CD4-positive, alpha-beta memory T cell (primary cell): ENCODE data around the gene MYOZ2. TPM values are rescaled to one million over a fixed set of nuclear protein-coding genes. Genes with fewer than 3 reads are reported as not detected.

Source experiments
- CTCF ChIA-PET: fragments of 350-600 bp; sonication (Branson Sonifier 250); formaldehyde crosslinking; loops from one replicate; lab custom pipeline; 2021; ENCODE audit warnings: inconsistent platforms; ENCODE audit not compliant: partially characterized antibody; lab: Charles Lee
- POLR2A ChIA-PET: fragments of 350-600 bp; sonication (Branson Sonifier 250); formaldehyde crosslinking; loops from one replicate; lab custom pipeline; 2021; ENCODE audit not compliant: partially characterized antibody; lab: Charles Lee
- DNase-seq, 5 donors: peaks; one replicate each; pipeline versions ENCODE4 v3.0.0 to v3.0.0-alpha.2; 2020 to 2022; ENCODE audit warnings: mixed read lengths in 1 of 5
- H3K27ac ChIP-seq: one replicate; pipeline ENCODE4 v1.7.0; 2013; ENCODE audit warnings: low read depth, low read length
- H3K27me3 ChIP-seq: 2 replicates; pipeline ENCODE4 v1.7.0; 2013; ENCODE audit warnings: mild to moderate bottlenecking, low read length, moderate library complexity; ENCODE audit not compliant: insufficient read depth
- H3K36me3 ChIP-seq: 2 replicates; pipeline ENCODE4 v1.7.0; 2013; ENCODE audit warnings: mild to moderate bottlenecking, low read length, moderate library complexity; ENCODE audit not compliant: insufficient read depth
- H3K4me1 ChIP-seq: 2 replicates; pipeline ENCODE4 v1.7.0; 2013; ENCODE audit warnings: mild to moderate bottlenecking, low read length, moderate library complexity; ENCODE audit not compliant: insufficient read depth
- H3K4me3 ChIP-seq, 2 donors: one replicate each; pipeline ENCODE4 v1.7.0; 2013; ENCODE audit warnings: low read length in 2 of 2, mild to moderate bottlenecking in 1 of 2
- H3K9me3 ChIP-seq, 2 donors: one replicate each; pipeline ENCODE4 v1.7.0; 2013; ENCODE audit warnings: low read length in 2 of 2, control low read depth in 1 of 2; ENCODE audit not compliant: control insufficient read depth in 1 of 2
- H3K27ac Mint-ChIP-seq, 7 donors: one replicate each; pipeline ENCODE4 v1.8.0; 2020 to 2021; ENCODE audit warnings: mixed read lengths in 7 of 7, mild to moderate bottlenecking in 6 of 7, inconsistent platforms in 3 of 7, moderate library complexity in 3 of 7
- H3K27me3 Mint-ChIP-seq, 2 donors: one replicate each; pipeline ENCODE4 v1.8.0; 2020 to 2021; ENCODE audit warnings: mixed read lengths in 2 of 2
- H3K36me3 Mint-ChIP-seq, 2 donors: one replicate each; pipeline ENCODE4 v1.8.0; 2020 to 2021; ENCODE audit warnings: mixed read lengths in 2 of 2, inconsistent platforms in 1 of 2, mild to moderate bottlenecking in 1 of 2
- H3K4me1 Mint-ChIP-seq, 4 donors: one replicate each; pipeline ENCODE4 v1.8.0; 2020 to 2021; ENCODE audit warnings: mixed read lengths in 4 of 4, mild to moderate bottlenecking in 1 of 4
- H3K4me3 Mint-ChIP-seq, 8 donors: one replicate each; pipeline ENCODE4 v1.8.0; 2020 to 2021; ENCODE audit warnings: mixed read lengths in 8 of 8, mild to moderate bottlenecking in 7 of 8, moderate library complexity in 6 of 8, inconsistent platforms in 3 of 8
- H3K9me3 Mint-ChIP-seq, 8 donors: one replicate each; pipeline ENCODE4 v1.8.0; 2020 to 2021; ENCODE audit warnings: mixed read lengths in 8 of 8, mild to moderate bottlenecking in 5 of 8, inconsistent platforms in 3 of 8, moderate library complexity in 1 of 8
- intact Hi-C: fragments of 100-400 bp; cut with micrococcal nuclease; formaldehyde crosslinking; loops from one replicate; pipeline ENCODE4 v1.15.1; 2023
- polyA plus RNA-seq, 2 donors: library from polyadenylated mRNA; unstranded; fragments of 300-500 nt; fragmentation: Illumina TruSeq; gene quantifications; one replicate each; pipeline ENCODE4 v1.2.3, GENCODE V29; 2021
- total RNA-seq, 2 experiments: library from RNA; stranded (reverse); gene quantifications; one replicate each; pipeline ENCODE4 v1.2.3, GENCODE V29; 2021

MYOZ2 gene
- total and polyA plus RNA-seq, 4 experiments from 2014 or later: not detected

GRCh38 chr4:119128148-119128547, 7.5 kb upstream of the MYOZ2 start:
- Histone ChIP-seq H3K4me1 (peaks cover 11% of the 10 kb centered on the region), H3K27me3 (no peaks in the 10 kb centered on the region), H3K4me3 (no peak overlapping the region), H3K27ac (no peak overlapping the region), H3K36me3 (no peaks in the 10 kb centered on the region), H3K9me3 (no peaks in the 10 kb centered on the region)
- peaks cover 0 to 14% (median 10%) of the 10 kb centered on the region in 4 donors for H3K4me1 Mint-ChIP-seq
- DNase-seq: no peak
- ChIA-PET CTCF (no interaction called here), POLR2A (interaction anchor here (0.7 to 1.0 kb wide), 2 partner anchors 10 to 85 kb away, joined by 3 read pairs; no protein-coding TSS in a partner anchor)
- H3K4me3 Mint-ChIP-seq: no peak overlapping the region
- H3K9me3 Mint-ChIP-seq: no peaks in the 10 kb centered on the region
- intact Hi-C loops: no loop called here
- no peaks in the 10 kb centered on the region for H3K27me3 Mint-ChIP-seq
- no peaks in the 10 kb centered on the region for H3K36me3 Mint-ChIP-seq
- no peak overlapping the region for H3K27ac Mint-ChIP-seq

DNA sequence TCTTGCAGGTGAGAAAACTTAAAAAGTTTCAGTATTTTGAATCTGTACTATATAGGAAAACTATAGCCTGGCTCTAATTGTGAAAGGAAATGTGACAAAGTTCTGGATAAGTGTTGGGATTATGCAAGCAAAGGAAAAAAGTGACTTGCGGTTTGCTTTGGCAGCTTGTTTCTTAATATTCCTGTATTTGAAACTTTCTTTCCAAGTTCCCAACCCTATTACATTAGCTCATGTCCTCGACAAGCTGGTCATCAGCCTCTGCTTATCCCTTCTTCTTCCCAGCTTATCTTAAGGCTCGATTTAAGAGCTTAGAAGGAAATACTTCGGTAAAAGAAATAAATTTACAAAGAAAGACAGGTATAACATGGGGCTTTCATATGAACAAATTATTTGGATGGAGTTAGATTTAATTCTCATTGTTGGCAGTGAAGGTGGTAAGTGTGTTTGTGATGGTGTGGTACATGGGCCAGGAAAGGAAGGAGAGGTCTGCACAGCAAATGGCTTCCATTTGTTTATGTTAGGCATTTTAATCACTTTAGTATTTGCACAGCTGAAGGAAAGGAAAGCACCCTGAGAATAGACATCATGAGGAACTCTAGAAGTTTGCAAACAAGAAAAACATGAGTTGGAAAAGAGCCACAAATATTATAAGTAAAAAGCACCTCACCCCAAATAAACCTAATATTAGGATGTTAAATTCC, 5.1 kb upstream of the MYOZ2 start:
- Mint-ChIP-seq H3K27ac (peak overlapping the region in 1 of 7 donors; percentile 16), H3K36me3 (no peaks in the 10 kb centered on the region), H3K4me1 (peaks cover 0 to 4% (median 3%) of the 10 kb centered on the region in 4 donors), H3K27me3 (peaks cover 0 to 1% of the 10 kb centered on the region in 2 donors), H3K9me3 (peaks cover 0 to 3% (median 0%) of the 10 kb centered on the region in 8 donors), H3K4me3 (no peak overlapping the region)
- no peak overlapping the region for H3K27ac ChIP-seq
- DNase-seq: no peak
- H3K4me3 ChIP-seq: no peak overlapping the region
- H3K27me3 ChIP-seq: no peaks in the 10 kb centered on the region
- ChIA-PET POLR2A (no interaction called here), CTCF (interaction anchor here (2.0 kb wide), 1 partner anchor 11 kb away, joined by 5 read pairs; no protein-coding TSS in a partner anchor)
- intact Hi-C loops: no loop called here
- no peaks in the 10 kb centered on the region for H3K4me1 ChIP-seq
- H3K9me3 ChIP-seq: no peaks in the 10 kb centered on the region
- no peaks in the 10 kb centered on the region for H3K36me3 ChIP-seq

DNA sequence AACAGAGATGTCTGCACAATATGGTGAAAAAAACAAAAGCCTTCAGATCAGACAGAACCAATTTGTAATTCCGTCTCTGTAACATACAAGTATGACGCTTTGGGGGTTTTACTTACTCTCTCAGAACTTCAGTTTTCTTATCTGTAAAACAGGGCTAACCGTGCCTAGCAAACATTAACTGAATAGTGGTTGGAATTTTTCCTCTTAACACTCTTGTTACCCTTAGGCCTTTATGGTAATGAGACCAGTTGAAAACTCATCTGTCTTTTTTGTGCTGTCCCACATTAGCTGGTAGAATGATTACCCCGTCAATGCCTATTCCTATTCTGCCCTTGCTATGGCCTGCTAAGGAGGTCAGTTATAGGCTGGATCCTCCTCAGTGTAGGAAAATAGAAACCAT, 4.5 kb upstream of the MYOZ2 start:
- Mint-ChIP-seq H3K4me3 (no peak overlapping the region), H3K4me1 (peaks cover 2 to 8% (median 4%) of the 10 kb centered on the region in 4 donors), H3K27ac (no peak overlapping the region), H3K36me3 (no peaks in the 10 kb centered on the region), H3K9me3 (peaks cover 0 to 3% (median 0%) of the 10 kb centered on the region in 8 donors), H3K27me3 (peaks cover 0 to 1% of the 10 kb centered on the region in 2 donors)
- POLR2A ChIA-PET: no interaction called here
- Histone ChIP-seq H3K27ac (no peak overlapping the region), H3K9me3 (no peaks in the 10 kb centered on the region), H3K4me1 (no peaks in the 10 kb centered on the region), H3K4me3 (no peak overlapping the region), H3K27me3 (no peaks in the 10 kb centered on the region), H3K36me3 (no peaks in the 10 kb centered on the region)
- DNase-seq: no peak
- CTCF ChIA-PET: no interaction called here
- intact Hi-C loops: no loop called here

DNA sequence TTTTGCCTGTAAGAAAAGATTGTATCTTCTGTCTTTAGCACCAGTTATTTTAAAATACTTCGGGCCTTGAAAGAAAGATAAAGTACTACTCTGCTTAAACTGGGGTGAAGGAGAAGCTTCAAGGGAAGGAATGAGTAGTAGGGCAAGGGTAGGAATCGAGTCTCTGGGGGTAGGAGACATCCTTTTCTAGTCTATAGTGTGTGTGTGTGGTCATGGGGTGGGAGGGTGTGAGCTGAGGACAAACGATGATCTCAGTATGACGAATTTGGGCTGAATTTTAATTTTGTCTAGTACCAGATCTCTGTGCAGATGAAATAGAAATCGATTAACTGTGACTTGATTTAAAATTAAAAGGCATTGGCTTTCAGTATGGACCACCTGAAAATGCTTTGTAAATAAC, 3.3 kb upstream of the MYOZ2 start:
- POLR2A ChIA-PET: no interaction called here
- H3K27me3 ChIP-seq: no peaks in the 10 kb centered on the region
- H3K36me3 Mint-ChIP-seq: no peaks in the 10 kb centered on the region
- no peak for DNase-seq
- H3K27me3 Mint-ChIP-seq: peaks cover 0 to 1% of the 10 kb centered on the region in 2 donors
- CTCF ChIA-PET: interaction anchor here (1.5 kb wide), 1 partner anchor 90 kb away, joined by 3 read pairs; no protein-coding TSS in a partner anchor
- H3K36me3 ChIP-seq: no peaks in the 10 kb centered on the region
- peak overlapping the region in 1 of 7 donors; percentile 45 for H3K27ac Mint-ChIP-seq
- H3K4me1 ChIP-seq: peaks cover 3% of the 10 kb centered on the region
- H3K9me3 ChIP-seq: no peaks in the 10 kb centered on the region
- intact Hi-C loops: no loop called here
- H3K4me3 Mint-ChIP-seq: no peak overlapping the region
- peaks cover 0 to 3% (median 0%) of the 10 kb centered on the region in 8 donors for H3K9me3 Mint-ChIP-seq
- H3K4me3 ChIP-seq: no peak overlapping the region
- peaks cover 5 to 11% (median 8%) of the 10 kb centered on the region in 4 donors for H3K4me1 Mint-ChIP-seq
- no peak overlapping the region for H3K27ac ChIP-seq

- Mint-ChIP-seq H3K4me3 (no peak overlapping the region), H3K36me3 (no peaks in the 10 kb centered on the region), H3K4me1 (peaks cover 32 to 44% (median 38%) of the 10 kb centered on the region in 4 donors), H3K27ac (no peak overlapping the region), H3K27me3 (peaks cover 0 to 1% of the 10 kb centered on the region in 2 donors), H3K9me3 (peaks cover 0 to 3% (median 0%) of the 10 kb centered on the region in 8 donors)
- H3K27ac ChIP-seq: no peak overlapping the region
- H3K4me3 ChIP-seq: no peak overlapping the region
- no peaks in the 10 kb centered on the region for H3K27me3 ChIP-seq
- intact Hi-C loops: loop anchor here (5.0 kb wide), 2 partner anchors 76 to 94 kb away; partner anchors contain the start of gene USP53
- H3K36me3 ChIP-seq: no peaks in the 10 kb centered on the region
- H3K4me1 ChIP-seq: peaks cover 36% of the 10 kb centered on the region
- CTCF ChIA-PET: interaction anchor here (1.5 to 4.7 kb wide), 2 partner anchors 49 to 95 kb away, joined by 3 to 22 read pairs; no protein-coding TSS in a partner anchor
- POLR2A ChIA-PET: interaction anchor here (0.6 kb wide), 1 partner anchor 75 kb away, joined by 3 read pairs; no protein-coding TSS in a partner anchor
- no peaks in the 10 kb centered on the region for H3K9me3 ChIP-seq
- DNase-seq: no peak
Observed at GRCh38 chr4:119136546-119136945, 914 bp downstream of the MYOZ2 start.

DNA sequence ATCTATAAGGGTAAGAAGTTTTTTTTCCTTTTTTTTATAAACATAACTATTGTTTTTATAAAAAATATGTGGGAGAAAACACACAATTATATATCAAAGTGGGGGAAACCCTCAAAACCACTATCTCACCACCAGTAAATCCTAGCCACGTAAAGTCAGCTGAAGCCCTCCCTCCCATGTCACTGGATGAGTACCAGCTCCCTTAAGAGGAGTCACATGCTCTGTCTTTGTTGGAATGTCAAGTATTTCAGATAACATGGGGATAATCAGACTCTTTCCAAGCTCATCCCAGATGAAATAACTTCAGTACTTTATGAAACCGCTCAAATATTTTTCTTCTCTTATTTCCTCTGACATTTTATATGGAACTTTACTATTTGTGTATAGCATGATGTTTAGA, 2.4 kb downstream of the MYOZ2 start:
- Histone ChIP-seq H3K4me1 (peaks cover 36% of the 10 kb centered on the region), H3K27me3 (no peaks in the 10 kb centered on the region), H3K36me3 (no peaks in the 10 kb centered on the region), H3K9me3 (no peaks in the 10 kb centered on the region), H3K4me3 (no peak overlapping the region), H3K27ac (no peak overlapping the region)
- Mint-ChIP-seq H3K36me3 (no peaks in the 10 kb centered on the region), H3K27ac (peak overlapping the region in 6 of 7 donors; percentile 12 to 86 (median 54)), H3K27me3 (peaks cover 0 to 1% of the 10 kb centered on the region in 2 donors), H3K4me1 (peaks cover 36 to 44% (median 39%) of the 10 kb centered on the region in 4 donors), H3K9me3 (peaks cover 0 to 3% (median 0%) of the 10 kb centered on the region in 8 donors), H3K4me3 (peak overlapping the region in 6 of 8 donors; percentile 14 to 80 (median 44))
- DNase-seq: peak in 1 of 5 donors; percentile 17
- ChIA-PET POLR2A (interaction anchor here (1.0 to 5.0 kb wide), 3 partner anchors 11 to 74 kb away, joined by 3 to 37 read pairs (median 3); partner anchors contain the start of gene USP53), CTCF (interaction anchor here (1.9 to 4.7 kb wide), 2 partner anchors 75 to 96 kb away, joined by 5 to 22 read pairs; no protein-coding TSS in a partner anchor)
- intact Hi-C loops: loop anchor here (5.0 kb wide), 2 partner anchors 74 to 96 kb away; partner anchors contain the start of gene USP53

DNA sequence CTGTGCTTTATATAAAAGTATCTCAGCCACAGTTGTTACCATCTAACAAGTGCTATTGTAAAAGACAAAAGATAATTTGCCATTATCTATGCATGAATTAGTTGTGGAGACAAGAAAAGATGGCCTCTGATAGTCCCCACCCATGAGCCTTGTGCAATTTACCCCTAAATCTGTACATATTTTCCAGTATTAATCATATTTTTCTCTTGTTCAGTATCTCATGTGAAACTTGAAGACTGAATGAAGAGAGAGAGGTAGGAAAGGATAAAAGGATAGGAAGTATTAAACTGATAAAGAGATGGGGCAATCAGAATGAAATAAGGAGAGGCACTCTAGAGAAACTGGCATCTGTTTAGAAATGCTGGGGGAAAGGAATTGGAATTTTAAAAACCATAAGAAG, 3.7 kb downstream of the MYOZ2 start:
- peak overlapping the region in 1 of 2 donors; percentile 15 for H3K4me3 ChIP-seq
- CTCF ChIA-PET: interaction anchor here (1.1 to 4.7 kb wide), 3 partner anchors 52 to 98 kb away, joined by 5 to 22 read pairs (median 5); no protein-coding TSS in a partner anchor

More for the DNA sequence above, 3.7 kb downstream of the MYOZ2 start:
- no peaks in the 10 kb centered on the region for H3K36me3 Mint-ChIP-seq
- H3K27ac ChIP-seq: peak overlapping the region; percentile 5
- H3K36me3 ChIP-seq: no peaks in the 10 kb centered on the region
- POLR2A ChIA-PET: interaction anchor here (1.0 to 5.0 kb wide), 4 partner anchors 10 to 161 kb away, joined by 3 to 37 read pairs (median 4); partner anchors contain the start of gene USP53
- peaks cover 0 to 3% (median 0%) of the 10 kb centered on the region in 8 donors for H3K9me3 Mint-ChIP-seq
- H3K27me3 ChIP-seq: no peaks in the 10 kb centered on the region
- H3K4me3 Mint-ChIP-seq: peak overlapping the region; percentile 65 to 83 (median 72)
- no peaks in the 10 kb centered on the region for H3K9me3 ChIP-seq
- intact Hi-C loops: loop anchor here (5.0 kb wide), 2 partner anchors 73 to 97 kb away; partner anchors contain the start of gene USP53
- peaks cover 36% of the 10 kb centered on the region for H3K4me1 ChIP-seq
- H3K27ac Mint-ChIP-seq: peak overlapping the region; percentile 72 to 94 (median 89)
- no peak for DNase-seq
- peaks cover 37 to 44% (median 42%) of the 10 kb centered on the region in 4 donors for H3K4me1 Mint-ChIP-seq
- peaks cover 0 to 1% of the 10 kb centered on the region in 2 donors for H3K27me3 Mint-ChIP-seq
